Stimulated activated naive B cell treated with anti-CD40 and anti-IgM and Interleukin-4, amounts not matched to agents 10 μg/mL and 1 μg/mL and 100 μg/mL, for 72 hours (primary cell): ENCODE results near the gene STAM.
A peak's percentile ranks its signal among the peaks of the same experiment; 100 is the strongest.

Experiments used
- ATAC-seq, 2 donors: fragments of 150-1000 bp; cut with Tn5 transposase; replicated peaks; 2 replicates each; pipeline ENCODE4 v1.10.0; 2021; ENCODE audit warnings: moderate library complexity in 1 of 2
- DNase-seq: peaks from one replicate; pipeline ENCODE4 v3.0.0; 2021
- H3K27ac Mint-ChIP-seq: one replicate; pipeline ENCODE4 v1.8.0; 2022; ENCODE audit warnings: mild to moderate bottlenecking, mixed read lengths
- H3K27me3 Mint-ChIP-seq, 2 donors: one replicate each; pipeline ENCODE4 v1.8.0; 2022; ENCODE audit warnings: mixed read lengths in 2 of 2
- H3K36me3 Mint-ChIP-seq, 2 donors: one replicate each; pipeline ENCODE4 v1.8.0; 2022; ENCODE audit warnings: mixed read lengths in 2 of 2, mild to moderate bottlenecking in 1 of 2
- H3K4me1 Mint-ChIP-seq, 2 donors: one replicate each; pipeline ENCODE4 v1.8.0; 2022; ENCODE audit warnings: mixed read lengths in 2 of 2, mild to moderate bottlenecking in 1 of 2
- H3K4me3 Mint-ChIP-seq, 2 donors: one replicate each; pipeline ENCODE4 v1.8.0; 2022; ENCODE audit warnings: mild to moderate bottlenecking in 2 of 2, mixed read lengths in 2 of 2, moderate library complexity in 1 of 2
- H3K9me3 Mint-ChIP-seq, 2 donors: one replicate each; pipeline ENCODE4 v1.8.0; 2022; ENCODE audit warnings: mixed read lengths in 2 of 2, mild to moderate bottlenecking in 1 of 2

Gene STAM

GRCh38 chr10:17643755-17644484, at the start of gene STAM:
TSS of gene STAM (plus strand) at chr10:17644151. CDS start at chr10:17644340, 189 bp downstream.
- ATAC-seq = peak; percentile 82
- peak; percentile 89 for DNase-seq
- Mint-ChIP-seq H3K4me3 (peak within 1 kb of the TSS; percentile 95 to 96), H3K4me1 (peaks cover 29 to 35% of the 10 kb centered on the region in 2 donors), H3K9me3 (peaks cover 4% of the 10 kb centered on the region in 2 donors), H3K27ac (peak within 1 kb of the TSS; percentile 100), H3K36me3 (peaks cover 36 to 45% of the 10 kb centered on the region in 2 donors), H3K27me3 (no peaks in the 10 kb centered on the region)

- Mint-ChIP-seq H3K4me1 (no peaks in the 10 kb centered on the region), H3K36me3 (no peaks in the 10 kb centered on the region)
These were observed 46.6 kb upstream of the STAM start for GRCh38 chr10:17597386-17597785.

GRCh38 chr10:17599089-17599488, 44.9 kb upstream of the STAM start:
- Mint-ChIP-seq H3K4me3 (no peak overlapping the region), H3K27ac (no peak overlapping the region), H3K27me3 (no peaks in the 10 kb centered on the region), H3K4me1 (no peaks in the 10 kb centered on the region), H3K9me3 (no peaks in the 10 kb centered on the region), H3K36me3 (no peaks in the 10 kb centered on the region)
- DNase-seq (no peak), ATAC-seq (peak in 1 of 2 donors; percentile 41)

More at GRCh38 chr10:17597386-17597785, 46.6 kb upstream of the STAM start:
- DNase-seq (no peak), ATAC-seq (no peak)
- Mint-ChIP-seq H3K9me3 (no peaks in the 10 kb centered on the region), H3K27me3 (no peaks in the 10 kb centered on the region), H3K4me3 (no peak overlapping the region), H3K27ac (no peak overlapping the region)

GRCh38 chr10:17605936-17606335, 38.0 kb upstream of the STAM start:
- H3K27me3 Mint-ChIP-seq = peaks cover 0 to 6% of the 10 kb centered on the region in 2 donors
- H3K4me1 Mint-ChIP-seq = peaks cover 0 to 1% of the 10 kb centered on the region in 2 donors
- DNase-seq (no peak), ATAC-seq (no peak)
- no peaks in the 10 kb centered on the region for H3K9me3 Mint-ChIP-seq
- no peak overlapping the region for H3K27ac Mint-ChIP-seq
- no peak overlapping the region for H3K4me3 Mint-ChIP-seq
- H3K36me3 Mint-ChIP-seq = no peaks in the 10 kb centered on the region

DNA sequence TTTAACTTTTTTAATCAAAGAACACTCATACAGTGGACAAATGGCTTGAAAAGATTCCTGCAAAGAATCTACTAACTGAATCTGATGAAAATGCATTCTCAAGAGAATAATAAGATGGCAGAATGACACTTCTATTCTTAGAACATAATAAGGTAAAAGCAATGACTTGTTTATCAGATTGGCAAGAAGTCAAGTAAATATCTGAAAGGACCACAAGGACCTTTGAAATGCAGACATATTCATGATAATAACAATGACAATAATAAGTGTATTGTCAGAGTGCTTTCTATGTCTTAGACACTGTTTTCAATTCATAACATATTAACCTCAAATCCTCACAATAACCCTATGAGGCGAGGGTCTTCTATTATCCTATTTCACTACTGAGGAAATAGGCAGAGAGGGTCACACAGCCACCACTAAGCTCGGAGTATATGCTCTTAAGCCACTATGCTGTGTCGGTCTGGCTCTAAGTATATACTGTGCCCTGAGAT, 37.4 kb upstream of the STAM start:
- ATAC-seq = no peak
- Mint-ChIP-seq H3K27ac (no peak overlapping the region), H3K9me3 (no peaks in the 10 kb centered on the region), H3K4me1 (peaks cover 0 to 1% of the 10 kb centered on the region in 2 donors), H3K36me3 (no peaks in the 10 kb centered on the region), H3K27me3 (peaks cover 0 to 6% of the 10 kb centered on the region in 2 donors), H3K4me3 (no peak overlapping the region)
- DNase-seq = no peak

GRCh38 chr10:17607060-17607459, 36.9 kb upstream of the STAM start:
- no peak for ATAC-seq
- no peak overlapping the region for H3K4me3 Mint-ChIP-seq
- H3K9me3 Mint-ChIP-seq = no peaks in the 10 kb centered on the region
- no peak overlapping the region for H3K27ac Mint-ChIP-seq
- H3K27me3 Mint-ChIP-seq = peaks cover 0 to 6% of the 10 kb centered on the region in 2 donors
- H3K4me1 Mint-ChIP-seq = peaks cover 0 to 1% of the 10 kb centered on the region in 2 donors
- DNase-seq = no peak
- no peaks in the 10 kb centered on the region for H3K36me3 Mint-ChIP-seq

DNA sequence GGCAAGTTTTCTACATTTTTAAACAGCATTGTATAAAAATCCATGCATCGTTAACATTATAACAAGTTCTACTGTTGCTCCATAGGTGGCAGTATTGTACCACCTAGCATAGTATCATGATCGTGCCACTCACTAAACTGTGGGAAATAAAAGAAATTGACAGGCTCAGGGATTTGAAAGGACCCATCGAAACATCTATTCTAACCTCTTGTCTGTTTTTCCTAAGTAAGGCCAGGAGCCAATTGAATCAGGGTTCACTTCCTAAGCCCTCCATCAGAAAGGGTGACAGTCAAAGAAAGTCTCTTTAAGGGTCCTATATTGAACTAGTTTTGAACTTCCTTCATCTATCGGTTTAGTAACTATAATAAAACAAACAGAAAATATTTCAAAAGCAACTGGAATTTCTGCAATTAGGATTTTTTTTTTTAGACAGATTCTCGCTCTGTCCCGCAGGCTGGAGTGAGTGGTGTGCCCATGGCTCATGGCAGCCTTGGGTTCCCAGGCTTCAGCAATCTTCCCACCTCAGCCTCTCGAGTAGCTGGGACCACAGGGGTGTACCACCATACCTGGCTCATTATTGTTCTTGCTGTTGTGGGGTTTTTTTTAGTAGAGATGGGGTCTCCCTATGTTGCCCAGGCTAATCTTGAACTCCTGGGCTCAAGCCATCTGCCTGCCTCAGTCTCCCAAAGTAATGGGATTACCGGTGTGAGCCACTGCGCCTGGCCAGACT, 36.2 kb upstream of the STAM start:
- ATAC-seq (peak; percentile 78 to 90), DNase-seq (no peak)
- Mint-ChIP-seq H3K27ac (no peak overlapping the region), H3K9me3 (no peaks in the 10 kb centered on the region), H3K4me3 (no peak overlapping the region), H3K4me1 (peaks cover 0 to 1% of the 10 kb centered on the region in 2 donors), H3K27me3 (peaks cover 0 to 6% of the 10 kb centered on the region in 2 donors), H3K36me3 (no peaks in the 10 kb centered on the region)

DNA sequence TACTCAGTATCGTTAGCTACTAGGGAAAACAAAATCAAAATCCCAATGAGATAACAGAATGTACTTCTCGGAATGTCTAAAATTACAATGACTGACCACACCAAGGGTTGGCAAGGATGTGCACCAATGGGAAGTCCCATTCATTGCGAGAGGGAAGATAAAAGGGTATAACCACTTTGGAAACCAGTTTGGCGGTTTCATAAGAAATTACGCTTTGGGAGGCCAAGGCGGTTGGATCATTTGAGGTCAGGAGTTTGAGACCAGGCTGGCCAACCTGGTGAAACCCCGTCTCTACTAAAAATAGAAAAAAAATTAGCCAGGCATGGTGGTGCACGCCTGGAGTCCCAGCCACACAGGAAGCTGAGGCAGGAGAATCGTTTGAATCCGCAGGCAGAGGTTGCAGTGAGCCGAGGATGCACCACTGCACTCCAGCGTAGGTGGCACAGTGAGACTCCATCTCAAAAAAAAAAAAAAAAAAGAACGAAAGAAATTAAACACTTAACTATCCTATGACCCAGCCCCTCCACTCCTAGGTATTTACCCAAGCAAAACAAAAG, 34.4 kb upstream of the STAM start:
- no peak for ATAC-seq
- Mint-ChIP-seq H3K27me3 (peaks cover 0 to 6% of the 10 kb centered on the region in 2 donors), H3K27ac (no peak overlapping the region)

GRCh38 chr10:17616403-17617030, 27.4 kb upstream of the STAM start:
- peaks cover 6 to 11% of the 10 kb centered on the region in 2 donors for H3K4me1 Mint-ChIP-seq
- no peak overlapping the region for H3K27ac Mint-ChIP-seq
- peak; percentile 63 to 65 for ATAC-seq
- peaks cover 14 to 20% of the 10 kb centered on the region in 2 donors for H3K27me3 Mint-ChIP-seq
- DNase-seq = peak; percentile 8
- H3K4me3 Mint-ChIP-seq = peak overlapping the region; percentile 62 to 90
- H3K9me3 Mint-ChIP-seq = no peaks in the 10 kb centered on the region
- H3K36me3 Mint-ChIP-seq = no peaks in the 10 kb centered on the region

More for the DNA sequence above, 34.4 kb upstream of the STAM start:
- H3K4me3 Mint-ChIP-seq = no peak overlapping the region
- H3K36me3 Mint-ChIP-seq = no peaks in the 10 kb centered on the region
- no peak for DNase-seq
- H3K9me3 Mint-ChIP-seq = no peaks in the 10 kb centered on the region
- peaks cover 0 to 1% of the 10 kb centered on the region in 2 donors for H3K4me1 Mint-ChIP-seq

DNA sequence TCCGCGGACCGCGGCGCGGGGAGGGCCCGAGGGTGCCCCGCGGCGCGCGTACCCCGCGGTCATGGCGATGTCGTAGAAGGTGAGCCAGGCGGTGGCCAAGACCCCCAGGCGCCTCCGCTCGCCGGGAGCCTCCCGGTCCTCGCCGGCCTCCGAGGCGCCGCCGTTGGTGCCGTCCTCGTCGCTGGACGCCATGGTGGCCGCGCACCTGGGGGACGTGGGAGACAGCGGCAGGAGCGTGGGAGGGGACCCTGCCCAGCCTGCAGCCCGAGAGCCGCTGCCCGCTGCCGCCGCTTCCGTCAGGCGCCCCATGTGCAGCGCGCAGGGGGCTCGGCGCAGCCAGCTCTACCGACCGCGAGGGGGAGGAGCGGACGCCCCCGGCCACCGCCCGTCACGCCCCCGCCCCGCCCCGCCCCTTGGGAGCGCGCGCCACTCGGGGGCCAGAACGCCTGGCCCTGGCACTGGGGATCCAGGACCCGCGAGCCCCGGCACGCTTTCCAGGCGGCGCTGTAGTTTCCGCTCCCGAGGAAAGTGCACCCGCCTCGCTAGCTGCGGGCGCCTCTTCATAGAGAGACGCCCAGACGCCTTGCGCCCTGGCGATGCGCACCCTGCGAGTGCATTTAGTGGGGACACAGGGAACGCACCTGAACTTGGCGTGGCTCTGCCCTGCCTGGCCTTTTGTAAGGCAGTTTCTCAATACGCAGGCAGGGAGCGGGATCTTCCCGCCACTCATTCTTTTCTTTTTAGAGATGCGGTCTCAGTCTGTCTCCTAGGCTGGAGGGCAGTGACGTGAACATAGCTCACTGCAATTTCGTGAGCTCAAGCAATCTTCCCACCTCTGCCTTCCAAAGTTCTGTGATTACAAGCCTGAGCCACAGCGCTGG, 26.7 kb upstream of the STAM start, which contains the start of gene HACD1:
Gene HACD1 (minus strand): TSS at position 344 of the 881 bp plus-strand sequence. CDS start 35 bp downstream, at position 309.
- Mint-ChIP-seq H3K4me3 (peak within 1 kb of the TSS; percentile 85 to 90), H3K27ac (peak within 1 kb of the TSS; percentile 73), H3K36me3 (no peaks in the 10 kb centered on the region), H3K9me3 (no peaks in the 10 kb centered on the region), H3K27me3 (peaks cover 18 to 25% of the 10 kb centered on the region in 2 donors), H3K4me1 (peaks cover 6 to 11% of the 10 kb centered on the region in 2 donors)
- DNase-seq (peak; percentile 26), ATAC-seq (peak; percentile 75 to 76)

- no peaks in the 10 kb centered on the region for H3K9me3 Mint-ChIP-seq
- peaks cover 6 to 11% of the 10 kb centered on the region in 2 donors for H3K4me1 Mint-ChIP-seq
- no peak for DNase-seq
- no peak overlapping the region for H3K4me3 Mint-ChIP-seq
- H3K27me3 Mint-ChIP-seq = peaks cover 27 to 40% of the 10 kb centered on the region in 2 donors
- no peak for ATAC-seq
- no peak overlapping the region for H3K27ac Mint-ChIP-seq
- no peaks in the 10 kb centered on the region for H3K36me3 Mint-ChIP-seq
These were observed 21.9 kb upstream of the STAM start for GRCh38 chr10:17622061-17622460.

DNA sequence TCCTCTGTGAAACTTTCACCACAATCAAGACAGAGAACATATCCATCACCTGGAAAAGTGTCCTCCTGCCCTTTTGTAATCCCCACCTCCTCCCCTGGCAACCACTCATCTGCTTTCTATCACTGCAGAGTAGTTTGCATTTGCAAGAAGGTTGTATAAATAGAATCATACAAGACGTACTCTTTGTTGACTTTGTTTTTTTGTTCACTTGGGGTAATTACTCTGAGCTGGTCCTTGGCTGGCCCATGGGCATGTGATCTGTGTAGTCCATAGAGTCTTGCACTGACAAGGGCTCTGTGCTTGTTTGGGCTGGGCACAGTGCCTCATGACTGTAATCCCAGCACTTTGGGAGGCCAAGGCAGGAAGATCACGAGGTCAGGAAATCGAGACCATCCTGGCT, 19.0 kb upstream of the STAM start:
- Mint-ChIP-seq H3K4me1 (no peaks in the 10 kb centered on the region), H3K9me3 (no peaks in the 10 kb centered on the region), H3K36me3 (no peaks in the 10 kb centered on the region), H3K4me3 (no peak overlapping the region), H3K27ac (no peak overlapping the region), H3K27me3 (peaks cover 14 to 20% of the 10 kb centered on the region in 2 donors)
- no peak for ATAC-seq
- no peak for DNase-seq

- DNase-seq = no peak
- Mint-ChIP-seq H3K36me3 (no peaks in the 10 kb centered on the region), H3K27ac (no peak overlapping the region), H3K4me1 (no peaks in the 10 kb centered on the region), H3K4me3 (no peak overlapping the region), H3K27me3 (peaks cover 14 to 20% of the 10 kb centered on the region in 2 donors), H3K9me3 (no peaks in the 10 kb centered on the region)
- peak; percentile 54 to 58 for ATAC-seq
These were observed 17.3 kb upstream of the STAM start for GRCh38 chr10:17626656-17627055.
